ENCODE measurements around the gene FUOM.
A peak's percentile ranks its signal among the peaks of the same experiment; 100 is the strongest.

Gene FUOM

GRCh38 chr10:133357285-133358161 is at the start of gene FUOM:
Gene FUOM, minus strand, starts transcription at chr10:133358019. Its CDS starts 12 bp downstream, at chr10:133358007.
- DNase-seq = peak; percentile 92

- DNase-seq = no peak
These were observed 48.2 kb upstream of the FUOM start for GRCh38 chr10:133405844-133406527.

GRCh38 chr10:133405272-133405671 is 47.5 kb upstream of the FUOM start:
- DNase-seq = no peak

- no peak for DNase-seq
These were observed 46.0 kb upstream of the FUOM start for GRCh38 chr10:133403784-133404183.

DNA sequence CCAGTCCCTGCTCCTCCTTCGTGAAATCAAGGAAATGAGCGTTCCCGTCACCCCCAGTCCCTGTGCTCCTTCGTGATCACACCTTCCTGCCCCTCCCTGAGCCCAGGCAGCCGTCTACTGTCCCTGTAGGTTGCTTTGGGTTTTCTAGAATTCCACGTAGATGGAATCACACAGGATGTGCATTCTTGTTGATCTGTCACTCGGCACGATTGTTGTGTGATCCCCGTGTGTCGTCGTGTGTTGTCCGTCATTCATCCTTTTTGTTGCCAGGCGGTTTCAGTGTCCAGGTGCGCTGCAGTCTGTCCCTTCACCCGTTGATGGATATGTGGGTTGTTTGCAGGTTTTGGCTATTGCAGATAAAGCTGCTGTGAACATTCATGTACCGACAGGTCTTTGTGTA is 45.5 kb upstream of the FUOM start:
- peak; percentile 70 for DNase-seq

GRCh38 chr10:133401981-133402725 is 44.3 kb upstream of the FUOM start:
- DNase-seq = peak; percentile 38

GRCh38 chr10:133401500-133401899 is 43.7 kb upstream of the FUOM start:
- DNase-seq = peak; percentile 43

GRCh38 chr10:133400624-133401424 is 43.0 kb upstream of the FUOM start:
- DNase-seq = peak; percentile 37

- peak; percentile 45 for DNase-seq
These were observed 41.3 kb upstream of the FUOM start for GRCh38 chr10:133399123-133399601.

GRCh38 chr10:133397938-133398337 is 40.1 kb upstream of the FUOM start:
- no peak for DNase-seq

- peak; percentile 28 for DNase-seq
These were observed 38.3 kb upstream of the FUOM start for GRCh38 chr10:133396035-133396624.

- DNase-seq = peak; percentile 43
These were observed 37.0 kb upstream of the FUOM start for GRCh38 chr10:133394801-133395221.

DNA sequence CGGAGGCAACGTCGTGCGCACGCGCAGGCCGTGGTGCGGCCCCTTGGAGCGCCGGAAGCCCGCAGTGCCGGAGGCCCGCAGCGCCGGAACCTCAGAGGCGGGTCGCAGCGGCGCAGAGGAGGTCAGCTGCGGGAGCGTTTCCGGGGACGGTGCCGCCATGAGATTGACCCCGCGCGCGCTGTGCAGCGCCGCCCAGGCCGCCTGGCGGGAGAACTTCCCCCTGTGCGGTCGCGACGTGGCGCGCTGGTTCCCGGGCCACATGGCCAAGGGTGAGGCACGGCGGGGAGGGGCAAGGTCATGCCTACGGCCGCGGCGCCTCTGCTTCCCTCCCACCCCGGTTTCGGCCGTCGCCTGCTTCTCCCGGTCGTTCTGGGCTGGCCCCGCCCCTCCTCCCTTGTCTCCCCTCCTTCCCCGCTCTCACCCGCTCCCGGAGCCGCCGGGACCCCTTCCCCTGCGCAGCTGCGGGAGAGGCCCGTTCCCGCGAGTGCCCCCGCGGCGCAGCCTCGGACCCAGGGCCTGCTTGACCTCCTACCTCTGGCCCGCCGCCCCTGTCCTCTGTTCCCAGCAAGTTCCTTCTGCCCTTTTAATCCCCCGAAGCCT is 36.3 kb upstream of the FUOM start, which contains the start of gene MTG1:
Gene MTG1, plus strand, starts transcription at position 94 of the 600 bp plus-strand sequence. Its CDS starts 64 bp downstream, at position 158.
- DNase-seq = peak; percentile 96

DNA sequence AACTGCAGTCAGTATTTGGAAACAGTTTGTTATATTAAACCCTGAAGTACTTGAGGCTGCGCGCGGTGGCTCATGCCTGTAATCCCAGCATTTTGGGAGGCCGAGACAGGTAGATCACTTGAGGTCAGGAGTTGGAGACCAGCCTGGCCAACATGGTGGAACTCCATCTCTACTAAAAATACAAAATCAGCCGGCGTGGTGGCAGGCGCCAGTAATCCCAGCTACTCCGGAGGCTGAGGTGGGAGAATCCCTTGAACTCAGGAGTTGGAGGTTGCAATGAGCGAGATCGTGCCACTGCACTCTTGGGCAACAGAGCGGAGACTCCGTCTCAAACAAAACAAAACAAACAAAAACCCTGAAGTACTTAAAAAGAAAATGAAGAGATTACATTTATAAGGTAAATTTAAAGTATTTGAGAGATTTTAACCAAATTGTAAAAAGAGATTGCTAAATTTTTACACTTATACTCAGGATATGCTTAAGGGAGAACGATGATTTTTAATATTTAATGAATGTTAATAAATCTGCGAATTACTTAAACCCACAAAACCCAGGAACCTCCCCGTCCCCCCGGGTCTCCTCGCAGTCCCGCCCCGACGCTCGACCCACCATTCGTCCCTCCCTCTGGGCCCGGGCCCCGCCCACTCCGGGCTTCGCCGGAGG is 35.7 kb upstream of the FUOM start:
- DNase-seq = peak; percentile 23

GRCh38 chr10:133391761-133392518 is 34.1 kb upstream of the FUOM start:
- DNase-seq = peak; percentile 22

DNA sequence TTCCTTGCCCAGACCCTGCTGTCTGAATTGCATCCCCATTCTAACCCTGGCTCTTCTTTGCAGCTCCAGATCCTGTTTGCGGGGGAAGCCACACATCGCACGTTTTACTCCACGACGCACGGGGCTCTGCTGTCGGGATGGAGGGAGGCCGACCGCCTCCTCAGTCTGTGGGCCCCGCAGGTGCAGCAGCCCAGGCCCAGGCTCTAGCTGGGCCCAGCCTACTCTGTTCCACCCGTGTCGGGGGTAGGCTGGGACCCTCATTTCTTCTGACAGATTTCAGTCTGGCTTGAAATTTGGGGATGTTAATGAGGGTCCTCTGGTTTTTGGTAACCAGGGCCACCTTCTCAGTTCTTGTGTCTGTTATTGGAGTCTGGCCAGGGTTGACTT is 33.4 kb upstream of the FUOM start:
- no peak for DNase-seq

DNA sequence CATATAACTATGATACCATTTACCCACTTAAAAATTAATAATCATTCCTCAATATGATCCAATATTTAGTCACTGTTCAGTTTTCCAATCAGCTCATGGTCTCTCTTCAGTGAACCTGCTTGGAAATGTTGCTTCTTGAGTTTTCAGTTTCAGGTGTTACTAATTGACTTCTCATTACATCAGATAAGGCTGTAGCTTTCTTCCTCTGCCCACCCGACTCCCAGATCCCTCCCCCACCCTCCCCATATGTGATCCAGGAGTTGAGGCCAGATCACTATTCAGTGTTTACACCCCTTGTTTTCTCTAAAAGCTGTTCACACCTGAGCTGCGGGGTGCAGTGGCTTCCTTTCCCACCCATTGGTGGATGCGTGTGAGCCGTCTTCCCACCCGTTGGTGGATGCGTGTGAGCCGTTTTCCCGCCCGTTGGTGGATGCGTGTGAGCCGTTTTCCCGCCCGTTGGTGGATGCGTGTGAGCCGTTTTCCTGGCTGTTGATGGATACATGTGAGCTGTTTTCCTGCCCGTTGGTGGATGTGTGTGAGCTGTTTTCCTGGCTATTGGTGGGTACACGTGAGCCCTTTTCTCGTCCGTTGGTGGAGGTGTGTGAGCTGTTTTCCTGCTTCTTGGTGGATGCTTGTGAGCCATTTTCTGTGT is 32.9 kb upstream of the FUOM start:
- DNase-seq = no peak

DNA sequence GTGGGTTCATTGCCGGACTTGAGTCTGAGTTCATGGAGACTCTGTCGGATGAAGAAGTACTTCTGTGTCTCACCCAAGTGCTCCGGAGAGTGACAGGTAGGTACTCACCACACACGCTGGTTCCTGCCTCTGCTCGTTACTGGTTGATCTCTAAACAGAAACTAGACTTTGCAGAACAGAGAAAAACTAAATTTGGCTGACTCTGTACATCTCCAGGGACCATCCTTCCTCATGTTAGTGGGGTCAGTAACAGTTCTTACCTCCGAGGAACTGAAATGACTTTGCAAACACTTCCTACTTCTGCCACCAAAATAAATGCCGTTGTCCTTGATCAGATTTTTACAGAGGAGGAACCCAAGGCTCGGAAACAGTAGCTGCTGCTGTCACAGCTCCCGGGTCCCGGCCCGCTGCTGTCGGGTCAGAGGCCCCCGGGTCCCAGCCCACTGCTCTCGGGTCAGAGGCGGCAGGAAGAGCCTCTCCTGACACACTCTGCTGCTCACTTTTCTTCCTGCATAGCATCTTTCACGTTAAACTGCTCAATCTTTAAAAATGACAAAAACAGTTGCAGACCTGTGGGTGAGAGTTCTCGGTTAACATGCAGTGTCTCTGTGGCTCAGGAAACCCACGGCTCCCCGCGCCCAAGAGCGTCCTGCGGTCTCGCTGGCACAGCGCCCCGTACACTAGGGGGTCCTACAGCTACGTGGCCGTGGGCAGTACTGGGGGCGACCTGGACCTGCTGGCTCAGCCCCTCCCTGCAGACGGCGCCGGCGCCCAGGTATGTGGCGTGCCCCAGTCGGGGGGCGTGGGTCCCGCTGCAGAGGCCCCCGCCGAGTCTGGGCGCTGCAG is 31.4 kb upstream of the FUOM start:
- DNase-seq = peak; percentile 45

Measured in islet precursor cell (in vitro differentiated cells).